NCI-H1417 (cell line): ENCODE data around the gene MC5R.

Source experiments
- DNase-seq, 3 experiments: peaks; one replicate each; lab custom pipeline; 2025; lab: John Stamatoyannopoulos, UW

Gene MC5R

GRCh38 chr18:13849791-13850190 is 25.8 kb downstream of the MC5R start:
- DNase-seq, result no peak

- peak in 1 of 3 experiments; percentile 6 for DNase-seq
These were observed 38.9 kb downstream of the MC5R start for GRCh38 chr18:13862898-13863297.

GRCh38 chr18:13868501-13869271 is 44.7 kb downstream of the MC5R start:
- DNase-seq, result peak in 1 of 3 experiments; percentile 39

- DNase-seq, result no peak
These were observed 47.8 kb downstream of the MC5R start for GRCh38 chr18:13871701-13872100.

GRCh38 chr18:13872373-13872772 is 48.4 kb downstream of the MC5R start:
- no peak for DNase-seq

- no peak for DNase-seq
These were observed 49.0 kb downstream of the MC5R start for GRCh38 chr18:13872932-13873331.

GRCh38 chr18:13874558-13874957 is 50.6 kb downstream of the MC5R start:
- no peak for DNase-seq
